Measurements from ENCODE around the gene KRTAP4-8. TPM values are rescaled to one million over a fixed set of nuclear protein-coding genes. Genes with fewer than 3 reads are reported as not detected.
"Not testable (repeated sequence)": the region's sequence is repeated elsewhere in the genome, so short reads cannot be mapped to it uniquely, and the experiment has no call there.

The KRTAP4-8 gene
- total RNA-seq, 1 experiment from 2014 or later = not detected

GRCh38 chr17:41107941-41108450 lies 10.1 kb upstream of the KRTAP4-8 start:
- ChIA-PET CTCF (no interaction called here), POLR2A (no interaction called here)
- H3K27ac Mint-ChIP-seq (ENCODE audit: unreplicated experiment) = no peak overlapping the region
- H3K36me3 Mint-ChIP-seq (ENCODE audit: insufficient read depth, unreplicated experiment) = no peaks in the 10 kb centered on the region
- H3K9me3 Mint-ChIP-seq (ENCODE audit: unreplicated experiment) = peaks cover 29% of the 10 kb centered on the region
- TF ChIP-seq, protein P1, sequence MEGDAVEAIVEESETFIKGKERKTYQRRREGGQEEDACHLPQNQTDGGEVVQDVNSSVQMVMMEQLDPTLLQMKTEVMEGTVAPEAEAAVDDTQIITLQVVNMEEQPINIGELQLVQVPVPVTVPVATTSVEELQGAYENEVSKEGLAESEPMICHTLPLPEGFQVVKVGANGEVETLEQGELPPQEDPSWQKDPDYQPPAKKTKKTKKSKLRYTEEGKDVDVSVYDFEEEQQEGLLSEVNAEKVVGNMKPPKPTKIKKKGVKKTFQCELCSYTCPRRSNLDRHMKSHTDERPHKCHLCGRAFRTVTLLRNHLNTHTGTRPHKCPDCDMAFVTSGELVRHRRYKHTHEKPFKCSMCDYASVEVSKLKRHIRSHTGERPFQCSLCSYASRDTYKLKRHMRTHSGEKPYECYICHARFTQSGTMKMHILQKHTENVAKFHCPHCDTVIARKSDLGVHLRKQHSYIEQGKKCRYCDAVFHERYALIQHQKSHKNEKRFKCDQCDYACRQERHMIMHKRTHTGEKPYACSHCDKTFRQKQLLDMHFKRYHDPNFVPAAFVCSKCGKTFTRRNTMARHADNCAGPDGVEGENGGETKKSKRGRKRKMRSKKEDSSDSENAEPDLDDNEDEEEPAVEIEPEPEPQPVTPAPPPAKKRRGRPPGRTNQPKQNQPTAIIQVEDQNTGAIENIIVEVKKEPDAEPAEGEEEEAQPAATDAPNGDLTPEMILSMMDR (IDR thresholded peaks at IDR 0.05; ENCODE audit: insufficient read depth in 1 of 2, low read depth in 1 of 2, low read length in 1 of 2, severe bottlenecking in 1 of 2, unreplicated experiment in 1 of 2) = no peak
- DNase-seq = no peak
- H3K27me3 Mint-ChIP-seq (ENCODE audit: insufficient read depth, unreplicated experiment) = no peaks in the 10 kb centered on the region
- H3K36me3 ChIP-seq (ENCODE audit: control insufficient read depth, insufficient read depth, low read length) = no peaks in the 10 kb centered on the region
- no peaks in the 10 kb centered on the region for H3K4me1 Mint-ChIP-seq (ENCODE audit: low read depth, unreplicated experiment)
- no peak overlapping the region for H3K4me3 Mint-ChIP-seq (ENCODE audit: unreplicated experiment)
- H3K9me3 ChIP-seq = peaks cover 14% of the 10 kb centered on the region
- no peak overlapping the region for H3K4me3 ChIP-seq (ENCODE audit: low read depth, low read length)
- intact Hi-C loops (cut with micrococcal nuclease; ENCODE audit: unreplicated experiment) = no loop called here
- H3K4me1 ChIP-seq = no peaks in the 10 kb centered on the region
- no TSS peak for BruUV-seq (replicated peaks)
- H3K27me3 ChIP-seq (replicated peaks; ENCODE audit: control insufficient read depth, insufficient read depth, low read length) = no peaks in the 10 kb centered on the region

- H3K4me3 Mint-ChIP-seq (ENCODE audit: unreplicated experiment); POLR2A ChIA-PET: not testable (repeated sequence)
Measured at GRCh38 chr17:41105347-41105746, 7.4 kb upstream of the KRTAP4-8 start, which contains the start of gene KRTAP4-9. Gene KRTAP4-9 (plus strand): TSS chr17:41105389. CDS start chr17:41105389, 0 bp downstream.

GRCh38 chr17:41104386-41105038 lies 6.6 kb upstream of the KRTAP4-8 start:
- DNase-seq; H3K36me3 Mint-ChIP-seq (ENCODE audit: insufficient read depth, unreplicated experiment); CTCF ChIA-PET; H3K4me1 Mint-ChIP-seq (ENCODE audit: low read depth, unreplicated experiment); H3K27me3 Mint-ChIP-seq (ENCODE audit: insufficient read depth, unreplicated experiment); H3K27ac Mint-ChIP-seq (ENCODE audit: unreplicated experiment); H3K9me3 Mint-ChIP-seq (ENCODE audit: unreplicated experiment); POLR2A ChIA-PET; H3K27me3 ChIP-seq (replicated peaks; ENCODE audit: control insufficient read depth, insufficient read depth, low read length); H3K4me3 ChIP-seq (ENCODE audit: low read depth, low read length); intact Hi-C loops (cut with micrococcal nuclease; ENCODE audit: unreplicated experiment); H3K36me3 ChIP-seq (ENCODE audit: control insufficient read depth, insufficient read depth, low read length); H3K4me1 ChIP-seq; H3K4me3 Mint-ChIP-seq (ENCODE audit: unreplicated experiment); BruUV-seq (replicated peaks); H3K9me3 ChIP-seq: not testable (repeated sequence)

More at GRCh38 chr17:41105347-41105746, 7.4 kb upstream of the KRTAP4-8 start, which contains the start of gene KRTAP4-9:
- H3K36me3 ChIP-seq (ENCODE audit: control insufficient read depth, insufficient read depth, low read length); DNase-seq; H3K27ac Mint-ChIP-seq (ENCODE audit: unreplicated experiment); H3K9me3 ChIP-seq; H3K27me3 ChIP-seq (replicated peaks; ENCODE audit: control insufficient read depth, insufficient read depth, low read length); H3K4me1 Mint-ChIP-seq (ENCODE audit: low read depth, unreplicated experiment); H3K27me3 Mint-ChIP-seq (ENCODE audit: insufficient read depth, unreplicated experiment); intact Hi-C loops (cut with micrococcal nuclease; ENCODE audit: unreplicated experiment); H3K4me1 ChIP-seq; H3K36me3 Mint-ChIP-seq (ENCODE audit: insufficient read depth, unreplicated experiment); H3K4me3 ChIP-seq (ENCODE audit: low read depth, low read length); CTCF ChIA-PET; BruUV-seq (replicated peaks): not testable (repeated sequence)
- peaks cover 14% of the 10 kb centered on the region for H3K9me3 Mint-ChIP-seq (ENCODE audit: unreplicated experiment)

GRCh38 chr17:41103896-41104295 lies 6.0 kb upstream of the KRTAP4-8 start:
- no peak for DNase-seq
- H3K36me3 Mint-ChIP-seq (ENCODE audit: insufficient read depth, unreplicated experiment) = no peaks in the 10 kb centered on the region
- intact Hi-C loops (cut with micrococcal nuclease; ENCODE audit: unreplicated experiment) = no loop called here
- H3K27me3 Mint-ChIP-seq (ENCODE audit: insufficient read depth, unreplicated experiment) = no peaks in the 10 kb centered on the region
- ChIA-PET POLR2A (no interaction called here), CTCF (no interaction called here)
- H3K4me1 Mint-ChIP-seq (ENCODE audit: low read depth, unreplicated experiment) = peaks cover 8% of the 10 kb centered on the region
- Histone ChIP-seq H3K27me3 (replicated peaks; ENCODE audit: control insufficient read depth, insufficient read depth, low read length) (no peaks in the 10 kb centered on the region), H3K36me3 (ENCODE audit: control insufficient read depth, insufficient read depth, low read length) (no peaks in the 10 kb centered on the region), H3K4me1 (peaks cover 10% of the 10 kb centered on the region; the same call in 1 of the 2 replicates), H3K4me3 (ENCODE audit: low read depth, low read length) (no peak overlapping the region), H3K9me3 (0 out of 2 replicates have a peak, but pooled peaks cover 4% of the 10 kb centered on the region)
- TF ChIP-seq, protein P1 (IDR thresholded peaks at IDR 0.05; ENCODE audit: insufficient read depth in 1 of 2, low read depth in 1 of 2, low read length in 1 of 2, severe bottlenecking in 1 of 2, unreplicated experiment in 1 of 2) = no peak
- no peak overlapping the region for H3K27ac Mint-ChIP-seq (ENCODE audit: unreplicated experiment)
- H3K4me3 Mint-ChIP-seq (ENCODE audit: unreplicated experiment) = no peak overlapping the region
- H3K9me3 Mint-ChIP-seq (ENCODE audit: unreplicated experiment) = no peaks in the 10 kb centered on the region
- BruUV-seq (replicated peaks) = no TSS peak
